ENCODE data around the gene CSTPP1. TPM values are rescaled to one million over a fixed set of nuclear protein-coding genes. Genes with fewer than 3 reads are reported as not detected.

Gene CSTPP1
- total and polyA plus RNA-seq, 2 of the 8 experiments (the other 6 are each of a cell fraction or from before 2014, with no cell fraction given) = 24.2 to 28.7 TPM

GRCh38 chr11:46899501-46900025, 37.0 kb upstream of the CSTPP1 start (continued):
- TF ChIP-seq ATF2 (IDR thresholded peaks at IDR 0.05; ENCODE audit: low read length) (no peak), FOSL1 (IDR thresholded peaks at IDR 0.05; ENCODE audit: insufficient read depth, low read depth, low read length) (no peak), GABPA (IDR thresholded peaks at IDR 0.05; ENCODE audit: borderline replicate concordance, insufficient read depth, low read length) (no peak), ATF3 (IDR thresholded peaks at IDR 0.05; ENCODE audit: insufficient read depth, low read depth, low read length) (no peak), CHD1 (IDR thresholded peaks at IDR 0.05; ENCODE audit: low read depth, low read length) (no peak), RBBP5 (IDR thresholded peaks at IDR 0.05; ENCODE audit: borderline replicate concordance, low read depth, low read length) (no peak), SIN3A (conservative IDR thresholded peaks at IDR 0.05 in 1 of 2, IDR thresholded peaks at IDR 0.05 in 1 of 2; ENCODE audit: low read depth in 1 of 2, low read length in 2 of 2) (no peak)
